ENCODE measurements around the gene MYO18A.

DNA sequence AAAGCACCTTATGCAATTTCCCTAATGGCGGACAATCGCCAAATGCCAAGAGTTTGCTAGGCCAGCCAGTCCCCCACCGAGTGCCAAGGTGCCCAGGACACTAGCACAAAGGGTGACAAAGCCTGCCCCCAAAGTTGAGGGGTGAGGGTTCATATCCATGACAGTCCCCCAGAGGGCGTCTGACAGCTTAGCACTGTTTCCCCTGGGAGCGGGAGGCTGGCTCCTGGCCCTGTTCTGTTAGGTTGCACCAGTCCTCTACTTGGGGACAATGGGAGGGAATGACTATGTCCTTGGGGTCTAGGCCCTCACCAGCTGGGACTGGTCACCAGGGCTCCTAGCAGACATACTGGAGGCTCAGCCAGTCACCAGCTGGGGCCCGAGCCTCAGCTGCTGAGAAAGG is 66.9 kb downstream of the MYO18A start:
- no peak for TF ChIP-seq EZH2 (IDR thresholded peaks at IDR 0.05; ENCODE audit: insufficient read depth, low read length)
- TF ChIP-seq CTCF (IDR thresholded peaks at IDR 0.05; ENCODE audit: insufficient read depth, low read depth, low read length): no peak
